SK-N-SH treated with all-trans-retinoic acid at 6 μM for 48 hours (cell line): Measurements from ENCODE around the gene SORCS2.

Experiments used
- ATAC-seq: fragments of 200-7000 bp; cut with Tn5 transposase; 3 replicates; pipeline ENCODE4 v1.9.1; 2020; ENCODE audit warnings: mild to moderate bottlenecking, moderate library complexity
- BACH2 ChIP-seq: fragments of 250-450 bp; sonication (Bioruptor Pico); IDR thresholded peaks from 2 replicates; pipeline ENCODE4 v1.9.0; 2021; ENCODE audit warnings: mild to moderate bottlenecking, borderline replicate concordance
- CSDC2 ChIP-seq: fragments of 250-450 bp; sonication (Bioruptor Pico); IDR thresholded peaks from 2 replicates; pipeline ENCODE4 v1.5.0; 2020; ENCODE audit warnings: mild to moderate bottlenecking, moderate library complexity
- ESRRG ChIP-seq: fragments of 250-450 bp; sonication (Bioruptor Pico); IDR thresholded peaks from 2 replicates; pipeline ENCODE4 v1.6.1; 2021; ENCODE audit warnings: mild to moderate bottlenecking
- GLIS3 ChIP-seq: fragments of 250-450 bp; sonication (Bioruptor Pico); IDR thresholded peaks from 2 replicates; pipeline ENCODE4 v1.5.0; 2020; ENCODE audit warnings: mild to moderate bottlenecking, moderate library complexity
- ISL1 ChIP-seq: fragments of 250-450 bp; sonication (Bioruptor Pico); IDR thresholded peaks from 2 replicates; pipeline ENCODE4 v2.1.2; 2022; ENCODE audit warnings: mild to moderate bottlenecking, moderate library complexity
- OSR1 ChIP-seq: fragments of 250-450 bp; sonication (Bioruptor Pico); IDR thresholded peaks from 2 replicates; pipeline ENCODE4 v1.8.0; 2022; ENCODE audit warnings: moderate library complexity, mild to moderate bottlenecking, inconsistent platforms
- PPARA ChIP-seq: fragments of 250-450 bp; sonication (Bioruptor Pico); IDR thresholded peaks from 2 replicates; pipeline ENCODE4 v1.5.0; 2020; ENCODE audit warnings: mild to moderate bottlenecking, borderline replicate concordance
- RARB ChIP-seq: fragments of 250-450 bp; sonication (Bioruptor Pico); IDR thresholded peaks from 2 replicates; pipeline ENCODE4 v1.8.0; 2021; ENCODE audit warnings: mild to moderate bottlenecking, moderate library complexity
- SNAI2 ChIP-seq: fragments of 250-450 bp; sonication (Bioruptor Pico); IDR thresholded peaks from 2 replicates; pipeline ENCODE4 v1.5.0; 2020; ENCODE audit warnings: mild to moderate bottlenecking, moderate library complexity
- TCF4 ChIP-seq: fragments of 250-450 bp; sonication (Bioruptor Pico); IDR thresholded peaks from 2 replicates; pipeline ENCODE4 v1.8.0; 2021; ENCODE audit warnings: mild to moderate bottlenecking, moderate library complexity, borderline replicate concordance
- ZC3H10 ChIP-seq: fragments of 250-450 bp; sonication (Bioruptor Pico); IDR thresholded peaks from 2 replicates; pipeline ENCODE4 v1.5.1; 2021; ENCODE audit warnings: mild to moderate bottlenecking, moderate library complexity
- ZFP3 ChIP-seq: fragments of 250-450 bp; sonication (Bioruptor Pico); IDR thresholded peaks from 2 replicates; pipeline ENCODE4 v1.5.0; 2020; ENCODE audit warnings: mild to moderate bottlenecking, moderate library complexity
- ZFP30 ChIP-seq: fragments of 450-650 bp; formaldehyde crosslinking; IDR thresholded peaks from 2 replicates; pipeline ENCODE4 v1.5.0; 2022; ENCODE audit warnings: mild to moderate bottlenecking, moderate library complexity
- ZNF70 ChIP-seq: fragments of 450-650 bp; formaldehyde crosslinking; IDR thresholded peaks from 2 replicates; pipeline ENCODE4 v1.5.0; 2020; ENCODE audit warnings: mild to moderate bottlenecking, moderate library complexity
- ZNF8 ChIP-seq: fragments of 450-650 bp; formaldehyde crosslinking; IDR thresholded peaks from 2 replicates; pipeline ENCODE4 v1.5.0; 2020; ENCODE audit warnings: mild to moderate bottlenecking, moderate library complexity
- TF ChIP-seq, protein P1 (sequence below): fragments of 250-450 bp; sonication (Bioruptor Pico); IDR thresholded peaks from 2 replicates; pipeline ENCODE4 v1.8.0; 2020; ENCODE audit warnings: mild to moderate bottlenecking, moderate library complexity, borderline replicate concordance
- TF ChIP-seq, protein P2 (sequence below): fragments of 250-450 bp; sonication (Bioruptor Pico); IDR thresholded peaks from 2 replicates; pipeline ENCODE4 v1.5.0; 2020; ENCODE audit warnings: mild to moderate bottlenecking, moderate library complexity
- TF ChIP-seq, protein P3 (sequence below): fragments of 250-450 bp; sonication (Bioruptor Pico); IDR thresholded peaks from 2 replicates; pipeline ENCODE4 v1.5.1; 2020; ENCODE audit warnings: low read depth, mild to moderate bottlenecking, moderate library complexity
- TF ChIP-seq, protein P4 (sequence below): fragments of 250-450 bp; sonication (Bioruptor Pico); IDR thresholded peaks from 2 replicates; pipeline ENCODE4 v1.5.1; 2021; ENCODE audit warnings: mild to moderate bottlenecking, moderate library complexity
- TF ChIP-seq, protein P5 (sequence below): fragments of 250-450 bp; sonication (Bioruptor Pico); IDR thresholded peaks from 2 replicates; pipeline ENCODE4 v1.8.0; 2021; ENCODE audit warnings: low read depth, mild to moderate bottlenecking, moderate library complexity, borderline replicate concordance

The SORCS2 gene

DNA sequence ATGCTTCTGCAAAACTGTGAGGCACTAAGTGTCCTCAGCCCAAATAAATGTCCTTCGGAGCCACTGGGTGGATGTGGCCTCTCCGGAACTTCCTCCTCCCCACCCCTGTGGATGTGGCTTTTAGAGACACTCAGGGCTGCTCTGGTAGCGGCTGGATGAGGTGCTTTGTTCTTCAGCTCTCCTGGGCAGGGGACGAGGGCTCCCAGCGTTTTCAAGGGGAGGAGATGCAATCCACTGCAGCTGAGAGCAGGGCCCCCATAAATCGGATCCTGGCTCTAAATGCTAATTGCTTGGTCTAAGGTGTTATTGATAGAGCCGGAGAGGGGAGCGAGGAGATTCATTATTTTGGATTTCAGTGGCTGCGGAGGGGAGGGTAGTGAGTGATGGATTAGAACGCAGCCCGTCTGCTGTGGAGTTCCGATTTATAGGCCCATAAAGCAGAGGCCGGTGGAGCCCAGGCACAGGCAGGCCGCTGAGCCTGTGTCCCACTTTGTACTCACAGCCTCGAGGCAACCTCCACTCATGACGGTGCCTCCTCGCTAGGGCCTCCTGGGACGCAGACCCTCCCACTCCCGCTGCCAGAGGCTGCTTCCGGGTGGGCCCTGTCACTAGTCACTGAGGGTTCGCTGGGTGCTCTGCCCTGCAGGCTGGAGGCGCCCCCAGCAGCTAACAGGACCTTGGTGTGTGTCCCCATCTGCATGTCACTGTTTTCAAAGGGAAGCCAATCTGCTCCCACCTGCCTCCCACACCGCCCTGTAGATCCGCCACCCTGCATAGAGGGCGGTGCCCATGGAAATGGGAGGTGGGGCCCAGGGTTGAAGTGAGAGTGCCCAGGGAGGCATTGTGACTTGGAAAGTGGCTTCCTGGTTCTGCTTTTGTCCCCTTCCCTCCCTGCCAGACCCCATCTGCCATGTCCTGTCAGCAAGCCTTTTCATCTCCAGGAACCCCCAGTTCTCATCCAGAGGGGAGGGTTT is 377.8 kb downstream of the SORCS2 start:
- no peak for ATAC-seq
- TF ChIP-seq, protein P1, sequence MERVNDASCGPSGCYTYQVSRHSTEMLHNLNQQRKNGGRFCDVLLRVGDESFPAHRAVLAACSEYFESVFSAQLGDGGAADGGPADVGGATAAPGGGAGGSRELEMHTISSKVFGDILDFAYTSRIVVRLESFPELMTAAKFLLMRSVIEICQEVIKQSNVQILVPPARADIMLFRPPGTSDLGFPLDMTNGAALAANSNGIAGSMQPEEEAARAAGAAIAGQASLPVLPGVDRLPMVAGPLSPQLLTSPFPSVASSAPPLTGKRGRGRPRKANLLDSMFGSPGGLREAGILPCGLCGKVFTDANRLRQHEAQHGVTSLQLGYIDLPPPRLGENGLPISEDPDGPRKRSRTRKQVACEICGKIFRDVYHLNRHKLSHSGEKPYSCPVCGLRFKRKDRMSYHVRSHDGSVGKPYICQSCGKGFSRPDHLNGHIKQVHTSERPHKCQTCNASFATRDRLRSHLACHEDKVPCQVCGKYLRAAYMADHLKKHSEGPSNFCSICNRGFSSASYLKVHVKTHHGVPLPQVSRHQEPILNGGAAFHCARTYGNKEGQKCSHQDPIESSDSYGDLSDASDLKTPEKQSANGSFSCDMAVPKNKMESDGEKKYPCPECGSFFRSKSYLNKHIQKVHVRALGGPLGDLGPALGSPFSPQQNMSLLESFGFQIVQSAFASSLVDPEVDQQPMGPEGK (CRISPR knock-in tag), result no peak
- TF ChIP-seq CSDC2 (CRISPR knock-in tag) (no peak), GLIS3 (CRISPR knock-in tag) (no peak), RARB (CRISPR knock-in tag) (no peak), ZFP3 (no peak), TCF4 (CRISPR knock-in tag) (no peak), ZFP30 (CRISPR knock-in tag) (no peak), OSR1 (CRISPR knock-in tag) (no peak), ESRRG (no peak), ZNF8 (no peak)
- TF ChIP-seq, protein P2, sequence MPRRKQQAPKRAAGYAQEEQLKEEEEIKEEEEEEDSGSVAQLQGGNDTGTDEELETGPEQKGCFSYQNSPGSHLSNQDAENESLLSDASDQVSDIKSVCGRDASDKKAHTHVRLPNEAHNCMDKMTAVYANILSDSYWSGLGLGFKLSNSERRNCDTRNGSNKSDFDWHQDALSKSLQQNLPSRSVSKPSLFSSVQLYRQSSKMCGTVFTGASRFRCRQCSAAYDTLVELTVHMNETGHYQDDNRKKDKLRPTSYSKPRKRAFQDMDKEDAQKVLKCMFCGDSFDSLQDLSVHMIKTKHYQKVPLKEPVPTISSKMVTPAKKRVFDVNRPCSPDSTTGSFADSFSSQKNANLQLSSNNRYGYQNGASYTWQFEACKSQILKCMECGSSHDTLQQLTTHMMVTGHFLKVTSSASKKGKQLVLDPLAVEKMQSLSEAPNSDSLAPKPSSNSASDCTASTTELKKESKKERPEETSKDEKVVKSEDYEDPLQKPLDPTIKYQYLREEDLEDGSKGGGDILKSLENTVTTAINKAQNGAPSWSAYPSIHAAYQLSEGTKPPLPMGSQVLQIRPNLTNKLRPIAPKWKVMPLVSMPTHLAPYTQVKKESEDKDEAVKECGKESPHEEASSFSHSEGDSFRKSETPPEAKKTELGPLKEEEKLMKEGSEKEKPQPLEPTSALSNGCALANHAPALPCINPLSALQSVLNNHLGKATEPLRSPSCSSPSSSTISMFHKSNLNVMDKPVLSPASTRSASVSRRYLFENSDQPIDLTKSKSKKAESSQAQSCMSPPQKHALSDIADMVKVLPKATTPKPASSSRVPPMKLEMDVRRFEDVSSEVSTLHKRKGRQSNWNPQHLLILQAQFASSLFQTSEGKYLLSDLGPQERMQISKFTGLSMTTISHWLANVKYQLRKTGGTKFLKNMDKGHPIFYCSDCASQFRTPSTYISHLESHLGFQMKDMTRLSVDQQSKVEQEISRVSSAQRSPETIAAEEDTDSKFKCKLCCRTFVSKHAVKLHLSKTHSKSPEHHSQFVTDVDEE, result no peak
- TF ChIP-seq, protein P3, sequence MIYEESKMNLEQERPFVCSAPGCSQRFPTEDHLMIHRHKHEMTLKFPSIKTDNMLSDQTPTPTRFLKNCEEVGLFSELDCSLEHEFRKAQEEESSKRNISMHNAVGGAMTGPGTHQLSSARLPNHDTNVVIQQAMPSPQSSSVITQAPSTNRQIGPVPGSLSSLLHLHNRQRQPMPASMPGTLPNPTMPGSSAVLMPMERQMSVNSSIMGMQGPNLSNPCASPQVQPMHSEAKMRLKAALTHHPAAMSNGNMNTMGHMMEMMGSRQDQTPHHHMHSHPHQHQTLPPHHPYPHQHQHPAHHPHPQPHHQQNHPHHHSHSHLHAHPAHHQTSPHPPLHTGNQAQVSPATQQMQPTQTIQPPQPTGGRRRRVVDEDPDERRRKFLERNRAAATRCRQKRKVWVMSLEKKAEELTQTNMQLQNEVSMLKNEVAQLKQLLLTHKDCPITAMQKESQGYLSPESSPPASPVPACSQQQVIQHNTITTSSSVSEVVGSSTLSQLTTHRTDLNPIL (CRISPR knock-in tag), result no peak
- TF ChIP-seq, protein P4, sequence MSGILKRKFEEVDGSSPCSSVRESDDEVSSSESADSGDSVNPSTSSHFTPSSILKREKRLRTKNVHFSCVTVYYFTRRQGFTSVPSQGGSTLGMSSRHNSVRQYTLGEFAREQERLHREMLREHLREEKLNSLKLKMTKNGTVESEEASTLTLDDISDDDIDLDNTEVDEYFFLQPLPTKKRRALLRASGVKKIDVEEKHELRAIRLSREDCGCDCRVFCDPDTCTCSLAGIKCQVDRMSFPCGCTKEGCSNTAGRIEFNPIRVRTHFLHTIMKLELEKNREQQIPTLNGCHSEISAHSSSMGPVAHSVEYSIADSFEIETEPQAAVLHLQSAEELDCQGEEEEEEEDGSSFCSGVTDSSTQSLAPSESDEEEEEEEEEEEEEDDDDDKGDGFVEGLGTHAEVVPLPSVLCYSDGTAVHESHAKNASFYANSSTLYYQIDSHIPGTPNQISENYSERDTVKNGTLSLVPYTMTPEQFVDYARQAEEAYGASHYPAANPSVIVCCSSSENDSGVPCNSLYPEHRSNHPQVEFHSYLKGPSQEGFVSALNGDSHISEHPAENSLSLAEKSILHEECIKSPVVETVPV (CRISPR knock-in tag), result no peak
- TF ChIP-seq, protein P5, sequence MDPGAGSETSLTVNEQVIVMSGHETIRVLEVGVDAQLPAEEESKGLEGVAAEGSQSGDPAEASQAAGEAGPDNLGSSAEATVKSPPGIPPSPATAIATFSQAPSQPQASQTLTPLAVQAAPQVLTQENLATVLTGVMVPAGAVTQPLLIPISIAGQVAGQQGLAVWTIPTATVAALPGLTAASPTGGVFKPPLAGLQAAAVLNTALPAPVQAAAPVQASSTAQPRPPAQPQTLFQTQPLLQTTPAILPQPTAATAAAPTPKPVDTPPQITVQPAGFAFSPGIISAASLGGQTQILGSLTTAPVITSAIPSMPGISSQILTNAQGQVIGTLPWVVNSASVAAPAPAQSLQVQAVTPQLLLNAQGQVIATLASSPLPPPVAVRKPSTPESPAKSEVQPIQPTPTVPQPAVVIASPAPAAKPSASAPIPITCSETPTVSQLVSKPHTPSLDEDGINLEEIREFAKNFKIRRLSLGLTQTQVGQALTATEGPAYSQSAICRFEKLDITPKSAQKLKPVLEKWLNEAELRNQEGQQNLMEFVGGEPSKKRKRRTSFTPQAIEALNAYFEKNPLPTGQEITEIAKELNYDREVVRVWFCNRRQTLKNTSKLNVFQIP (CRISPR knock-in tag), result no peak

DNA sequence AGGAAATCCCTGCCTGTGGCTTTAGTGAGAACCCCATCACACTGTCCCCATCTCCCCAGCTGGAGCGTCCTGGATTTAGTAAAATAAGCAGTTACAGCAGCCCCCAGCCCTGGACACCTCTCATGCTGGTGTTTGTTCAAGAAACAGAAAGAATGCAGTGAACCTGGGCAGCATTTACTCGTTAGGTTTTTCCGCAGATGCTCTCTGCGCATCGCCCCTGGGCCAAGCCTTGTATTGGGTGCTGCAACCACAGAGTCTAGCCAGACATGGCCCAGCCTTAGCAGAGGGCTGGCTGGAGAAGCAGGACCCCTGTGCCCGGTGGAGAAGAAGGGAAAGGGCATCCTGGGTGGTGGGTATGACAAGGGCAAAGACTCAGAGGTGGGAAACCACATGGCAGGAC is 378.7 kb downstream of the SORCS2 start:
- ATAC-seq, result no peak
- TF ChIP-seq OSR1 (CRISPR knock-in tag) (no peak), CSDC2 (CRISPR knock-in tag) (no peak), ZC3H10 (CRISPR knock-in tag) (no peak), BACH2 (CRISPR knock-in tag) (no peak), SNAI2 (CRISPR knock-in tag) (no peak), ISL1 (CRISPR knock-in tag) (no peak), ZNF70 (CRISPR knock-in tag) (no peak), ZFP30 (CRISPR knock-in tag) (no peak), ZNF8 (no peak), PPARA (CRISPR knock-in tag) (no peak)
- TF ChIP-seq, protein P2, result no peak
- TF ChIP-seq, protein P4 (CRISPR knock-in tag), result no peak
- TF ChIP-seq, protein P5 (CRISPR knock-in tag), result no peak
- TF ChIP-seq, protein P1 (CRISPR knock-in tag), result no peak
